HG03060 (cell line): Measurements from ENCODE around the gene AQP3.
"Not testable (repeated sequence)": the region's sequence is repeated elsewhere in the genome, so short reads cannot be mapped to it uniquely, and the experiment has no call there.

Experiments used
- ATAC-seq: cut with Tn5 transposase; IDR thresholded peaks from one replicate; pipeline ENCODE4 v1.9.1; 2021; ENCODE audit warnings: low read depth, moderate number of reproducible peaks; ENCODE audit not compliant: unreplicated experiment

The AQP3 gene

DNA sequence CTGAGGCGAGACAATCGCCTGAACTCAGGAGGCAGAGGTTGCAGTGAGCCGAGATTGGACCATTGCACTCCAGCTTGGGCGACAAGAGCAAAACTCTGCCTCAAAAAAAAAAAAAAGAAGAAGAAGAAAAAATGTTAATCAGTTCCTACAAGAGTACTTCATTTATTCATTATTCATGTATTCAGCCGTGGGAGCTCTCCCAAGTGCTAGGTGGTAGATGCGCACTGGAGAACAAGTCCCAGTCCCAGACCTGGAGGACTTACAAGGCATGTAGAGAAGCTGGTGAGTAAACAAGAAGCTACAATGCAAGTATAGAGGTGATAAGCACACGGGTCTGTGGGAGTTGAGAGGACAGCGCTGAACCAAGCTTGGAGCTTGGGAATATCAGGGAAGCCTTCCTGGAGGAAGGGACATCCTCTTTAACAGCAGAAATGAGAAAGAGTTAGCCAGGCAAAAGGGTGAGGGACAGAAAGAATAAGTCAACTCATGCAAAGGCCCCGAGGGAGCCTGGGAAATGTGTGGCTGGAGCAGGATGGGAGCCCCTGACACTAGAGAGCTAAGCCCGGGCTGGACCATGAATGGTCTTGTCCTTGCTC, 27.6 kb downstream of the AQP3 start:
- no peak for ATAC-seq

DNA sequence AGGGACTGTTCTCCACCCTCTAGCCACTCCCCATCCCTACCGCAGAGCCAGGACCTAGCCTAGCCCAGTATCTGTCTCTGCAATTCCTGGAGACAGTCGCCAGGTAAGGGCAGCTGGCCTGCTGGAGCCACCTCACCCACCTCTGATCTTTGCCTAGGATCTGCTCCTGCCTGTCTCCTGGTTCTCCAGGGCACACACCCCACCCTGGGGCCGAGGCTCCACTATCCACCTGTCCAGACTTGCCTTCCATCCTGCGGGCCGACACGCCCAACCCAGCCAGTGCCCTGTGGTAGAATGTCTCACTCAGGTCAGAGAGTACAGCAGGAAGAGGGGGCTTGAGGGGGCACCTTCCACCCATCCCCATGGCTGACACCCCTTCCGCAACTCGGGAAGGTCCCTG, 29.3 kb downstream of the AQP3 start:
- ATAC-seq: no peak

- ATAC-seq: no peak
Measured at GRCh38 chr9:33416996-33417395, 30.4 kb downstream of the AQP3 start.

DNA sequence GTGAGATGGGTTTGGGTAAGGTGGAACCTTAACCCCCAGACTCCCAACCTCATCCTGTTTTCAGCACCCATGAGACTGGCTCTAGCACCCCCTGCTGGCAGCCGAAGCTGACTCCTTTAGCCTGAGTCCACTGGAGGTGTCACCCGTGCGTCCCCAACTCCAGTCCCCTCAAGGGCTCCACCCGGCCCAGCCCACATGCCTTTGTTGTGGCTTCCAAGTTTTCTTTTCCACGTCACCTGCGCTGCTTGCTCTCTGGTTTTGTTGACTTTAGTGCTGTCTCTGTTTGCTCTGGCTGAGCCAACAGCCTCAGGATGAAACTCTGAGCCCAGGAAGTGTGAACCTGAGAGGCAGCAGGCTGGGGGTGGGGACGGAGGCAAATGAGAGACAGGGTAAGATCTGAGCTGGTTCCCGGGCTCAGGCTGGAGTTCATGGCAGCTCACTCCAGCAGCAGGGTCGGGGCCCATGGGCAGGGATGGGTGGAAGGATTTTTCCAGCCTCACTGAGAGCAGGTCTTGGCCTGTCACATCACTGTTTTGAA, 31.8 kb downstream of the AQP3 start:
- no peak for ATAC-seq

DNA sequence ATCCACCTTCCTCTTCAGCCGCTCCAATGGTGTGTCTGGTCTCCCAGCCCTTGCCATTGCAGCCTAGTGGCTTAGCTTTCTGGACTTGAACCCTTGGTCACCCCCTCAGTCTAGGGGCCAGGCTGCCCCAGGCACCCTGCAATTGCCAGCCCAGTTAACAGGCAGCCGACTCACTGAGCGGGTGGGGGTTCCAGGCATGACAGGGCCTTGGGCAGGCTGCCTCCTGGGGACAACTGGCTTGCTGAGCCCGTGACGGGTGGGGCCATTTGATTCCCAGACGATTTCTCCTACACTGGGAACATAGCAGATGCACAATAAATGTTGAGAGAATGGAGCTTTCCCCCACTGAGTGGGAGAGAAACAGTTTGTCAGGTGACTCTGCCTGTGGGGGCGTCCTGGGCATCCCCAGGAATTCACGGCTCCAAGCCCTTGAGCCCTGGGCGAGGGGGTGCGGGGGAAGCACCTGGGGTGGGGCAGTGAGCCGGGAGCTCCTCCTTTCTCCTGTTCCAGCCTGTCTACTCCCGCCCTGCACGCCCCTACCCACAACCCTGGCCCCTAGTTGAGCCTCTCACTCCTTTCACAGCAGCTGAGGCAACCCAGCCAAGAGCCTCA, 32.4 kb downstream of the AQP3 start:
- no peak for ATAC-seq

GRCh38 chr9:33414268-33414667, 33.1 kb downstream of the AQP3 start:
- no peak for ATAC-seq

- ATAC-seq: no peak
Measured at GRCh38 chr9:33408087-33408486, 39.3 kb downstream of the AQP3 start.

DNA sequence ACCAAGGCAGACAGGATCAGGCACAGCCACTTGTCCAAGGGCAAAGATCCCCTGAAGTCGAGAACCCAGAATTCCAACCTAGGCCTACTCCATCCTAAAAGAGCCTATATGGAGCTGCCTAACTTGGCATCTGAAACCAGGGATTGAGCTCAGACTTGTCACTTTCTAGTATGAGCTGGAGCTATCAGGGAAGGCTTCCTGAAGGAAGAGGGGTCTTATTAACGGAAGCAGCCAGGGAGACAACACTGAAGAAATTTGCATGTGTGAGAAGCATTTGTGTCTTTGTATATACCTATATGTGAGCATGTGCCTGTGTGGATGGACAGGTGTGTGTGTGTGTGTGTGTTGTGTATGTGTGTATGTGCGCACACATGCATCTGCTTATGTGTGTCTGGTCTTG, 40.3 kb downstream of the AQP3 start:
- no peak for ATAC-seq

- ATAC-seq: no peak
Measured at GRCh38 chr9:33404788-33405362, 42.5 kb downstream of the AQP3 start.

DNA sequence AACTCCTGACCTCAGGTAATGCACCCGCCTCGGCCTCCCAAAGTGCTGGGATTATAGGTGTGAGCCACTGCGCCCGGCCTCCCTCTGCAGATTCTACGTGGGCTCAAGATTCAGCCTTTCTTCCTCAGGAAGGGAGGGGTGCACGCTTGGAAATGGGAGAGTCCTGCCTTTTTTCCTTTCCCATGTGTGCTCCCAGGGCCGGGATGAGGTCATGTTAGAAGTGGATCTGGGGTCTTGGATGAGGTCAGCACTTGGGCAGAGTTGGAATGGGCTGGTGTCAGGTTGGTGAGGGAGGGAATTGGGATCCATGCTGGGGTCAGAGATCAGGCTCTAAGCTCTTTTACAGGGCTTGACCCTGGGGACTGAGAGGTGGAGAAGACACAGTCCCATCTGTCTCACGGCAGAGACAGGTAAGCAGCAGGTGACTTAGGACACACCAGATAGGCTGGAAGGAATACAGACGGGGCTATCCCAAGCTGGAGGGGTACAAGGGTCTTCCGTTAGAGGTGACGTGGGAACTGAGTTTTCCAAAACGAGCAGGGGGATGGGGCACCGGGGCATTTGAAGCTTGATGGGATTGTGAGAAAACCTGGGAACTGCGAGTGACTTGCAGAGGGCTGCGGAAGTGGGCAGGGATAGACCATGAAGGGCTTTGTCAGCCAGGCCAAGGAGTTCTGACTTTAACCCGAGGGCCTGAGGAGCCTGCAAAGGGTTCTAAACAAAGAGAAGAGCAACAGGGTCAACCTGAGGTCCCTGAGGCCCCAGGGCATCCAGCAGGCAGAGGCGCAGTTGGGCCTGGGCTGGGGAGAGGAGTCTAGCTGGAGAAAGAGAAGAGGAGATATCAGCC, 43.2 kb downstream of the AQP3 start:
- no peak for ATAC-seq

DNA sequence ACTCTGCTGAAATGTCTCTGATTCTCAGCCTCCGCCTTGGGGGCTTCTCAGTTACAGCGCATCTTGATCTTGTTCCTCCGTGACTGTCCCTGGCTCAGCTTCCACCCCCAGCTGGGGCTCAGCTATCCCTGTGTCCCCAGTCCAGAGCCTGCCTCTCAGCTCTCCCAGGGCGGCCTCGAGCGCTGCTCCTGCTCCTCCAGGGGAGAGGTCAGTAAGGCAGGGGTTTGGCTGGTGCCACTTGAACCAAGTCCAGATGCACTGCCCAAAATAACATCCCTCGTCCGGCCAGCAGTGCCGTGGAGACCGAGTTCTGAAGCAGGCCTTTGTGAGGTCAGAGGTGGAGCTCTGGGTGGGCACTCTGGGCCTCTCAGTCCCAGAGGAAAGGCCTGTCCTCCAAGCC, 45.0 kb downstream of the AQP3 start, which contains the start of gene AQP7:
TSS of gene AQP7 (minus strand) at position 198 of the 400 bp plus-strand sequence. CDS start 1,306 bp downstream, outside the sequence.
- not testable (repeated sequence) for ATAC-seq

DNA sequence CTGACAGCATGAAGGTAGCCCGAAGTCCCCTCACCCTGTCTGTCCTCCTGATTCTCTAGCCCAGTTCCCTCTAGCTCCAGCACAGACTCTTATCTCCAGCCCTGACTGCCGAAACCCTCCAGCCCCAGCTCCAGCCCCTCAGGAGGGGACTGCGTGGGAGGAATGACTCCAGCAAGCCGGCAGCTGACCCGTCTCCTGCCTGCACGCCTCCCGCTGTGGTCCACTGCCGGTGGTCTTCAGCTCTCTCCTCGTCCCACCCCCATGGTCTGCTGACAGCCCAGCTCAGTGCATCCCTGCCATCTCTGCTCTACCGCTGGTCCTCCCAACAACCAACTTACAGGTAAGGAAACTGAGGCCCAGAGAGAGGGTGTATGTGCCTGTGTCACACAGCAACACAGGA, 45.6 kb downstream of the AQP3 start:
- ATAC-seq: not testable (repeated sequence)

- not testable (repeated sequence) for ATAC-seq
Measured at GRCh38 chr9:33399047-33399446, 48.3 kb downstream of the AQP3 start.

DNA sequence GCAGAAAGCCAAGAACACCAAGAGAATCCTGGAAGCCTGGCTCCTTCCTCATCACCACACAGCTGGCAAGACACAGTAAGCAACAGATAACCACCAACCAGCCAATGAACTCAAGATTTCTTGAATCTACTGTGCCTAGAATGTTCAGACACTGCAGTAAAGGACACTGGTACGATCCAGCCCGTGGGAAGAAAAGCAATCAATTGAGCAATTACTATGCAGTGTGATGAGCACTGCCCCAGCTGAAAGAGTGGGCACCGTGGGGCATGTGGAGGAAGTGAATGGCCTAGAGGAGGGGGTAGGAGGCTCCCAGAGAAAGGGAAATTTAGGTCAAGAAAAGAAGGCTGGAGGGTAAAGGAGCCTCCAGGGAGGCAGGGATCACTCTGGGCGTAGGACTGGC, 49.6 kb downstream of the AQP3 start:
- ATAC-seq: not testable (repeated sequence)

- not testable (repeated sequence) for ATAC-seq
Measured at GRCh38 chr9:33395159-33395879, 52.1 kb downstream of the AQP3 start.

DNA sequence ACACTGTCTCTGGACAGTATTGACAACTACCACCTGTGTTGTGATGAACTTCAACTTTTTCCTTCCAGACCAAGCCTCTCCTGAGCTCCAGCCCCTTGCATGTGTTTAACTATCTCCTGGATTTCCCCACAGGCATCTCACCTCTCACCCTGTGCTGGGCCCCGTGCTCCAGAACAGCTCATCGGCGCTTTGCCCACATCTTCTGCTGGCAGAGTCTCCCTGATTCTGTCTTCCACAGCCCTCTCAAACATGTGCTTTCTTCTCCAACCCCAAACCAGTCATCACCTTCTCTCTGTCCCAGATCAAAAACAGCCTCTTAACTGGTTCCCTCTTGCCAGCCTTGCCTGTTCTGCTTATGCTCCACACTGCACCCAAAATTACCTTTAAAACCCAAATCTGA, 53.4 kb downstream of the AQP3 start:
- ATAC-seq: not testable (repeated sequence)

GRCh38 chr9:33393581-33393980, 53.8 kb downstream of the AQP3 start:
- no peak for ATAC-seq

GRCh38 chr9:33392591-33393021, 54.8 kb downstream of the AQP3 start:
- not testable (repeated sequence) for ATAC-seq
